Measurements from ENCODE around the gene PDC.

- TF ChIP-seq ZNF274 (IDR thresholded peaks at IDR 0.05; ENCODE audit: low read depth, low read length), result no peak
- no peak for TF ChIP-seq YY1 (IDR thresholded peaks at IDR 0.05; ENCODE audit: insufficient read depth, insufficient read length)
Observed at GRCh38 chr1:186440584-186440983, 20.3 kb downstream of the PDC start.
